HCT116 (cell line): ENCODE data around the gene CNNM4.

Source experiments
- EGR1 ChIP-seq: IDR thresholded peaks from 2 replicates; pipeline ENCODE4 v1.6.1; 2012; ENCODE audit warnings: low read depth
- EZH2 ChIP-seq: fragments of 200-600 bp; sonication (generic); IDR thresholded peaks from 2 replicates; pipeline ENCODE4 v1.6.1; 2017; ENCODE audit warnings: antibody characterized with exemption, mixed run types
- EZH2phosphoT487 ChIP-seq: fragments of 200-600 bp; IDR thresholded peaks from 2 replicates; pipeline ENCODE4 v1.6.1; 2018; ENCODE audit warnings: antibody characterized with exemption, borderline replicate concordance
- POLR2A ChIP-seq: IDR thresholded peaks from 2 replicates; pipeline ENCODE4 v1.7.0; 2011; ENCODE audit warnings: borderline replicate concordance; ENCODE audit not compliant: insufficient read depth, insufficient read length; ENCODE audit errors: extremely low read depth
- POLR2AphosphoS5 ChIP-seq: IDR thresholded peaks from 2 replicates; pipeline ENCODE4 v1.6.1; 2011; ENCODE audit warnings: mild to moderate bottlenecking, low read depth, low read length, moderate library complexity
- YY1 ChIP-seq: IDR thresholded peaks from 2 replicates; pipeline ENCODE4 v1.6.1; 2011; ENCODE audit warnings: low read length, low read depth, moderate library complexity, mild to moderate bottlenecking; ENCODE audit not compliant: insufficient replicate concordance; ENCODE audit errors: extremely low read depth
- TF ChIP-seq, protein P1 (sequence below), 3 experiments: fragments of 200-600 bp in 1 of 3; sonication (generic) in 1 of 3; IDR thresholded peaks in 2 of 3; conservative IDR thresholded peaks in 1 of 3; 2 replicates each; pipeline ENCODE4 v1.5.1; 2012 to 2017; ENCODE audit warnings: low read depth in 2 of 3, low read length in 2 of 3, antibody characterized with exemption in 1 of 3, borderline replicate concordance in 1 of 3, control low read depth in 1 of 3, mild to moderate bottlenecking in 1 of 3, mixed read lengths in 1 of 3, mixed run types in 1 of 3, moderate library complexity in 1 of 3; ENCODE audit not compliant: insufficient read depth in 1 of 3
- TF ChIP-seq, protein P2 (sequence below): IDR thresholded peaks from 2 replicates; pipeline ENCODE4 v1.6.1; 2012
- TF ChIP-seq, protein P3 (sequence below): IDR thresholded peaks from 2 replicates; pipeline ENCODE4 v1.6.1; 2012; ENCODE audit warnings: low read depth
- TF ChIP-seq, protein P4 (sequence below): IDR thresholded peaks from 2 replicates; pipeline ENCODE4 v1.6.1; 2012
- TF ChIP-seq, protein P5 (sequence below): IDR thresholded peaks from 2 replicates; pipeline ENCODE4 v1.6.1; 2011; ENCODE audit warnings: mild to moderate bottlenecking, low read length, moderate library complexity; ENCODE audit not compliant: insufficient replicate concordance; ENCODE audit errors: extremely low read depth

DNA sequence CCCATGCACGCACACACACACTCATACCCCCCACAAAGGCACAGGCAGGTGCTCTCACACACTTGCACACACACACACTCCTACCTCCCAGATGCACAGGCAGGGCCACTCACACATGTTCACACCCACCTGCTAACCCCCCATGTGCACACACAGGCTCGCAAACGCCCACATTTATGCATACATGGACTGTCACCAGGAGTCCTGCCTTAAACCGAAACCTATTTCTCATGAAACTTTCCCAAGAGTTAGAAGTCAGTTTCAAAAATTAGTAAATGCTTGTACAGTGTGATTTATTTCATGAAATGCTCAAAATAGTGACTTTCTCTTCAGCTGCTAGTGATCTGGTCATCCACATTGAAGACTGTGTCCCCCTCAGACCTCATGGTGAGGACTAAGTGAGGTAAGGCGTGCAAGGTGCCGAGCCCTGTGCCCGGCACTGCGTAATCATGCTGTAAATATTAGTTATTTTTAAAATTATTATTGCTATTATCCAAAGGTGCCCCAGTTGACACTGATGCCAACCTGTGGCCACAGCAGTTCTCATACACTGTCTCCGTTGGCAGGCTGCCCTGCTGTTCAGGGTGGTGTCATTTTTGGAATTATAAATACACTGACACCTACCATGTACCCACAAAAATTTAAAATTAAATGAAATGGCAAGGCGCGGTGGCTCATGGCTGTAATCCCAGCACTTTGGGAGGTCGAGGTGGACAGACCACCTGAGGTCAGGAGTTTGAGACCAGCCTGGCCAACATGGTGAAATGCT, 12.4 kb downstream of the CNNM4 start:
- TF ChIP-seq, protein P1, sequence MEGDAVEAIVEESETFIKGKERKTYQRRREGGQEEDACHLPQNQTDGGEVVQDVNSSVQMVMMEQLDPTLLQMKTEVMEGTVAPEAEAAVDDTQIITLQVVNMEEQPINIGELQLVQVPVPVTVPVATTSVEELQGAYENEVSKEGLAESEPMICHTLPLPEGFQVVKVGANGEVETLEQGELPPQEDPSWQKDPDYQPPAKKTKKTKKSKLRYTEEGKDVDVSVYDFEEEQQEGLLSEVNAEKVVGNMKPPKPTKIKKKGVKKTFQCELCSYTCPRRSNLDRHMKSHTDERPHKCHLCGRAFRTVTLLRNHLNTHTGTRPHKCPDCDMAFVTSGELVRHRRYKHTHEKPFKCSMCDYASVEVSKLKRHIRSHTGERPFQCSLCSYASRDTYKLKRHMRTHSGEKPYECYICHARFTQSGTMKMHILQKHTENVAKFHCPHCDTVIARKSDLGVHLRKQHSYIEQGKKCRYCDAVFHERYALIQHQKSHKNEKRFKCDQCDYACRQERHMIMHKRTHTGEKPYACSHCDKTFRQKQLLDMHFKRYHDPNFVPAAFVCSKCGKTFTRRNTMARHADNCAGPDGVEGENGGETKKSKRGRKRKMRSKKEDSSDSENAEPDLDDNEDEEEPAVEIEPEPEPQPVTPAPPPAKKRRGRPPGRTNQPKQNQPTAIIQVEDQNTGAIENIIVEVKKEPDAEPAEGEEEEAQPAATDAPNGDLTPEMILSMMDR (IDR thresholded peaks at IDR 0.05 in 2 of 3, conservative IDR thresholded peaks at IDR 0.05 in 1 of 3; ENCODE audit: borderline replicate concordance in 1 of 3, insufficient read depth in 1 of 3, low read depth in 2 of 3, low read length in 2 of 3) = no peak
- TF ChIP-seq EGR1 (no peak), EZH2 (no peak), EZH2phosphoT487 (no peak), POLR2A (no peak), POLR2AphosphoS5 (no peak), YY1 (no peak)
- TF ChIP-seq, protein P2, sequence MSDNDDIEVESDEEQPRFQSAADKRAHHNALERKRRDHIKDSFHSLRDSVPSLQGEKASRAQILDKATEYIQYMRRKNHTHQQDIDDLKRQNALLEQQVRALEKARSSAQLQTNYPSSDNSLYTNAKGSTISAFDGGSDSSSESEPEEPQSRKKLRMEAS = no peak
- TF ChIP-seq, protein P3, sequence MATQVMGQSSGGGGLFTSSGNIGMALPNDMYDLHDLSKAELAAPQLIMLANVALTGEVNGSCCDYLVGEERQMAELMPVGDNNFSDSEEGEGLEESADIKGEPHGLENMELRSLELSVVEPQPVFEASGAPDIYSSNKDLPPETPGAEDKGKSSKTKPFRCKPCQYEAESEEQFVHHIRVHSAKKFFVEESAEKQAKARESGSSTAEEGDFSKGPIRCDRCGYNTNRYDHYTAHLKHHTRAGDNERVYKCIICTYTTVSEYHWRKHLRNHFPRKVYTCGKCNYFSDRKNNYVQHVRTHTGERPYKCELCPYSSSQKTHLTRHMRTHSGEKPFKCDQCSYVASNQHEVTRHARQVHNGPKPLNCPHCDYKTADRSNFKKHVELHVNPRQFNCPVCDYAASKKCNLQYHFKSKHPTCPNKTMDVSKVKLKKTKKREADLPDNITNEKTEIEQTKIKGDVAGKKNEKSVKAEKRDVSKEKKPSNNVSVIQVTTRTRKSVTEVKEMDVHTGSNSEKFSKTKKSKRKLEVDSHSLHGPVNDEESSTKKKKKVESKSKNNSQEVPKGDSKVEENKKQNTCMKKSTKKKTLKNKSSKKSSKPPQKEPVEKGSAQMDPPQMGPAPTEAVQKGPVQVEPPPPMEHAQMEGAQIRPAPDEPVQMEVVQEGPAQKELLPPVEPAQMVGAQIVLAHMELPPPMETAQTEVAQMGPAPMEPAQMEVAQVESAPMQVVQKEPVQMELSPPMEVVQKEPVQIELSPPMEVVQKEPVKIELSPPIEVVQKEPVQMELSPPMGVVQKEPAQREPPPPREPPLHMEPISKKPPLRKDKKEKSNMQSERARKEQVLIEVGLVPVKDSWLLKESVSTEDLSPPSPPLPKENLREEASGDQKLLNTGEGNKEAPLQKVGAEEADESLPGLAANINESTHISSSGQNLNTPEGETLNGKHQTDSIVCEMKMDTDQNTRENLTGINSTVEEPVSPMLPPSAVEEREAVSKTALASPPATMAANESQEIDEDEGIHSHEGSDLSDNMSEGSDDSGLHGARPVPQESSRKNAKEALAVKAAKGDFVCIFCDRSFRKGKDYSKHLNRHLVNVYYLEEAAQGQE = no peak
- TF ChIP-seq, protein P4, sequence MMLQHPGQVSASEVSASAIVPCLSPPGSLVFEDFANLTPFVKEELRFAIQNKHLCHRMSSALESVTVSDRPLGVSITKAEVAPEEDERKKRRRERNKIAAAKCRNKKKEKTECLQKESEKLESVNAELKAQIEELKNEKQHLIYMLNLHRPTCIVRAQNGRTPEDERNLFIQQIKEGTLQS = no peak
- TF ChIP-seq, protein P5, sequence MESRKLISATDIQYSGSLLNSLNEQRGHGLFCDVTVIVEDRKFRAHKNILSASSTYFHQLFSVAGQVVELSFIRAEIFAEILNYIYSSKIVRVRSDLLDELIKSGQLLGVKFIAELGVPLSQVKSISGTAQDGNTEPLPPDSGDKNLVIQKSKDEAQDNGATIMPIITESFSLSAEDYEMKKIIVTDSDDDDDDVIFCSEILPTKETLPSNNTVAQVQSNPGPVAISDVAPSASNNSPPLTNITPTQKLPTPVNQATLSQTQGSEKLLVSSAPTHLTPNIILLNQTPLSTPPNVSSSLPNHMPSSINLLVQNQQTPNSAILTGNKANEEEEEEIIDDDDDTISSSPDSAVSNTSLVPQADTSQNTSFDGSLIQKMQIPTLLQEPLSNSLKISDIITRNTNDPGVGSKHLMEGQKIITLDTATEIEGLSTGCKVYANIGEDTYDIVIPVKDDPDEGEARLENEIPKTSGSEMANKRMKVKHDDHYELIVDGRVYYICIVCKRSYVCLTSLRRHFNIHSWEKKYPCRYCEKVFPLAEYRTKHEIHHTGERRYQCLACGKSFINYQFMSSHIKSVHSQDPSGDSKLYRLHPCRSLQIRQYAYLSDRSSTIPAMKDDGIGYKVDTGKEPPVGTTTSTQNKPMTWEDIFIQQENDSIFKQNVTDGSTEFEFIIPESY = no peak
